CD4-positive, alpha-beta T cell (primary cell): ENCODE results near the gene TAF5L. TPM values are rescaled to one million over a fixed set of nuclear protein-coding genes. Genes with fewer than 3 reads are reported as not detected.
A peak's percentile ranks its signal among the peaks of the same experiment; 100 is the strongest.

ENCODE experiments used
- ATAC-seq: fragments of 200-7000 bp; cut with Tn5 transposase; one replicate; pipeline ENCODE4 v1.10.0; 2022; ENCODE audit warnings: mild to moderate bottlenecking; ENCODE audit not compliant: poor library complexity
- CTCF ChIA-PET: fragments of 350-600 bp; sonication (Branson Sonifier 250); formaldehyde crosslinking; loops from one replicate; lab custom pipeline; 2021; ENCODE audit warnings: antibody characterized with exemption, inconsistent platforms; lab: Charles Lee
- POLR2A ChIA-PET: fragments of 350-600 bp; sonication (Branson Sonifier 250); formaldehyde crosslinking; loops from one replicate; lab custom pipeline; 2021; ENCODE audit warnings: antibody characterized with exemption, inconsistent platforms; lab: Charles Lee
- DNase-seq, 14 experiments: peaks; one replicate each; pipeline ENCODE4 v3.0.0-alpha.2; 2013 to 2020; ENCODE audit warnings: mixed read lengths in 2 of 14
- H3K27ac ChIP-seq, 2 donors: one replicate each; pipeline versions ENCODE4 v1.5.1 to v1.7.0; 2013; ENCODE audit warnings: low read length in 2 of 2, low read depth in 1 of 2, mild to moderate bottlenecking in 1 of 2
- H3K27me3 ChIP-seq, 2 experiments: 1 replicate in 1 of 2; 2 replicates in 1 of 2; pipeline versions ENCODE4 v1.6.1 to v1.7.0; 2013; ENCODE audit warnings: low read length in 2 of 2, control low read depth in 1 of 2, mild to moderate bottlenecking in 1 of 2, moderate library complexity in 1 of 2; ENCODE audit not compliant: insufficient read depth in 2 of 2, control insufficient read depth in 1 of 2
- H3K36me3 ChIP-seq: one replicate; pipeline ENCODE4 v1.6.1; 2013; ENCODE audit warnings: low read length, control low read depth; ENCODE audit not compliant: insufficient read depth
- H3K4me1 ChIP-seq: one replicate; pipeline ENCODE4 v1.6.1; 2013; ENCODE audit warnings: low read length, control low read depth; ENCODE audit not compliant: insufficient read depth
- H3K4me3 ChIP-seq: one replicate; pipeline ENCODE4 v1.5.1; 2013; ENCODE audit warnings: mild to moderate bottlenecking, low read length, moderate library complexity
- H3K9me3 ChIP-seq, 2 experiments: 1 replicate in 1 of 2; 2 replicates in 1 of 2; pipeline versions ENCODE4 v1.6.1 to v1.7.0; 2013; ENCODE audit warnings: low read length in 2 of 2, mild to moderate bottlenecking in 2 of 2, control low read depth in 1 of 2, moderate library complexity in 1 of 2; ENCODE audit not compliant: control insufficient read depth in 1 of 2, insufficient read depth in 1 of 2
- H3K27ac Mint-ChIP-seq: one replicate; pipeline ENCODE4 v1.8.0; 2020; ENCODE audit warnings: mixed read lengths
- H3K27me3 Mint-ChIP-seq: one replicate; pipeline ENCODE4 v1.8.0; 2021; ENCODE audit warnings: mixed read lengths
- H3K36me3 Mint-ChIP-seq: one replicate; pipeline ENCODE4 v1.8.0; 2021; ENCODE audit warnings: low read depth, mixed read lengths
- H3K4me1 Mint-ChIP-seq: one replicate; pipeline ENCODE4 v1.8.0; 2021; ENCODE audit warnings: low read depth, mixed read lengths
- H3K4me3 Mint-ChIP-seq: one replicate; pipeline ENCODE4 v1.8.0; 2020; ENCODE audit warnings: mild to moderate bottlenecking, mixed read lengths
- H3K9me3 Mint-ChIP-seq: one replicate; pipeline ENCODE4 v1.8.0; 2020; ENCODE audit warnings: mixed read lengths
- intact Hi-C, 2 experiments: fragments of 100-400 bp; cut with DNase I in 1 of 2; cut with micrococcal nuclease in 1 of 2; formaldehyde crosslinking; loops; one replicate each; pipeline versions ENCODE4 v1.15.1 to v1.9.0; 2023 to 2025; cut with DNase I, micrococcal nuclease
- polyA plus RNA-seq, 2 donors: library from polyadenylated mRNA; unstranded; fragments of 120-200 nt; gene quantifications; one replicate each; pipeline ENCODE4 v1.2.1, GENCODE V29; 2013
- total RNA-seq, 174 experiments: library from RNA in 2 of 174; stranded (reverse) in 2 of 174; gene quantifications; one replicate each; pipeline ENCODE4 v1.2.3 and lab custom pipeline; 2021 to 2026
- TF ChIP-seq, protein P1 (sequence below): fragments of 200-600 bp; IDR thresholded peaks from one replicate; pipeline ENCODE4 v1.8.0; 2022; ENCODE audit warnings: antibody characterized with exemption, mild to moderate bottlenecking

The TAF5L gene
- total RNA-seq (10 to 100 TPM; 19.5 to 21.9 TPM), total RNA-seq (lab: John Stamatoyannopoulos, UW) (20.4 to 66.5 (median 41.4) reads per million in 172 experiments)
- 15.1 TPM for polyA plus RNA-seq (2013, experiment 1 of 2)
- polyA plus RNA-seq (2013, experiment 2 of 2) = 15.1 TPM

DNA sequence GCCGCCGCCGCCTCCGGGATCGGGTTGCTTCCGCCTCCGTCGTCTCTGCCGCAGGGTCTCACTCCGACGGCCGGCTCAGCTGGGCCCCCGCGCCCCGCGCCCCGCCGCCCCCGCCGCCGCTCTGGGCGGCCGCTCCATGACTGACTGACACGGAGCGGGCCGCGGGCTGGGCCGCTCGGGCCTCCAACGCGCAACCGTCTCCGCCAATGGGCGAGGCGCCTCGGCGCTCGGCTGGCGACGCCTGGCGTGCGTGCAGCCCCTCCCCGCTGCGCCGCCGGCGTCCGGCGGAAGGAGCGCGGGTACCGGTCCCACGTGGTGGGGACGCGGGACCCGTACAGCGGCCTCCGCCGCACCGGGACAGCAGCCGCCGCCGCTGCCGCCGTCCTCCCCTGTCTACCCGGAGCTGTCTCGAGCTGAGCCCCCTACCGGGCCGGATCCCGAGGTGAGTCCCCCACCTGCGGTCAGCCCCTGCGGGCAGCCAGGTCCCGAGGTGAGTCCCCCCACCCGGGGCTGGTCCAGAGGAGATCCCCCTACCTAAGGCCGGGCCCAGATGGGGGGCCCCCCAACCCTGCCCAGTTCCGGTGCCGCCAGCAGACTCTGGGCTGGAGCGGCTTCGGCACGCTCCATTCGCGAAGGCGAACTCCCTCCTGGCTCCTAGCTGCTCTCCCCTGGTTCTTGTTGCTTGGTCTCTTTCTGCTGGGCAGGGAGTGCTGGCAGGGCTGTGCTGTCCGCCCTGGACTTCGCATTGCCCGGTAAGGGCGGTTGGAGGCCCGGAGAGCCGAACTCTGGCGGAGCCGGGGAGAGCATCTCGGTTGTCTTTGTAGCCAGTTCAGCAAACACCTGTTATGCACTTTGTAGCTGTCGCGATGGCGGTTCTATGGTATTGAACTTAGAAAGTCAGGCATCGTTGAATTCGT, at the start of gene TAF5L, which contains the start of gene URB2:
TSS of gene TAF5L (minus strand) at position 208 of the 917 bp plus-strand sequence. CDS start 11,640 bp downstream, outside the sequence.
TSS of gene URB2 (plus strand) at position 333 of the 917 bp plus-strand sequence. CDS start 1,387 bp downstream, outside the sequence.
- DNase-seq (peak; percentile 63 to 94 (median 78)), ATAC-seq (peak; percentile 91)
- Mint-ChIP-seq H3K4me3 (peak within 1 kb of the TSS; percentile 99), H3K27ac (peak within 1 kb of the TSS; percentile 91), H3K9me3 (no peaks in the 10 kb centered on the region), H3K4me1 (peaks cover 62% of the 10 kb centered on the region), H3K27me3 (no peaks in the 10 kb centered on the region), H3K36me3 (peaks cover 18% of the 10 kb centered on the region)
- intact Hi-C loops = loop anchor here (1.0 to 10.0 kb wide), 11 partner anchors 67 to 1901 kb away; partner anchors contain the start of genes GALNT2 (in 2 of the 2), ABCB10 (in 1 of the 2), CCSAP (in 1 of the 2) and COG2 (in 1 of the 2)
- Histone ChIP-seq H3K27ac (peak within 1 kb of the TSS; percentile 67 to 76), H3K36me3 (no peaks in the 10 kb centered on the region), H3K4me1 (peaks cover 26% of the 10 kb centered on the region), H3K27me3 (no peaks in the 10 kb centered on the region), H3K9me3 (no peaks in the 10 kb centered on the region), H3K4me3 (peak within 1 kb of the TSS; percentile 93)
- POLR2A ChIA-PET = interaction anchor here (0.7 to 8.3 kb wide), 5 partner anchors 68 to 441 kb away, joined by 3 to 85 read pairs (median 3); partner anchors contain the start of genes ABCB10, CCSAP, GALNT2 and NUP133
- CTCF ChIA-PET = interaction anchor here (1.5 to 4.9 kb wide), 2 partner anchors 35 to 67 kb away, joined by 3 to 29 read pairs; partner anchors contain the start of gene ABCB10
- TF ChIP-seq, protein P1, sequence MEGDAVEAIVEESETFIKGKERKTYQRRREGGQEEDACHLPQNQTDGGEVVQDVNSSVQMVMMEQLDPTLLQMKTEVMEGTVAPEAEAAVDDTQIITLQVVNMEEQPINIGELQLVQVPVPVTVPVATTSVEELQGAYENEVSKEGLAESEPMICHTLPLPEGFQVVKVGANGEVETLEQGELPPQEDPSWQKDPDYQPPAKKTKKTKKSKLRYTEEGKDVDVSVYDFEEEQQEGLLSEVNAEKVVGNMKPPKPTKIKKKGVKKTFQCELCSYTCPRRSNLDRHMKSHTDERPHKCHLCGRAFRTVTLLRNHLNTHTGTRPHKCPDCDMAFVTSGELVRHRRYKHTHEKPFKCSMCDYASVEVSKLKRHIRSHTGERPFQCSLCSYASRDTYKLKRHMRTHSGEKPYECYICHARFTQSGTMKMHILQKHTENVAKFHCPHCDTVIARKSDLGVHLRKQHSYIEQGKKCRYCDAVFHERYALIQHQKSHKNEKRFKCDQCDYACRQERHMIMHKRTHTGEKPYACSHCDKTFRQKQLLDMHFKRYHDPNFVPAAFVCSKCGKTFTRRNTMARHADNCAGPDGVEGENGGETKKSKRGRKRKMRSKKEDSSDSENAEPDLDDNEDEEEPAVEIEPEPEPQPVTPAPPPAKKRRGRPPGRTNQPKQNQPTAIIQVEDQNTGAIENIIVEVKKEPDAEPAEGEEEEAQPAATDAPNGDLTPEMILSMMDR = no peak

DNA sequence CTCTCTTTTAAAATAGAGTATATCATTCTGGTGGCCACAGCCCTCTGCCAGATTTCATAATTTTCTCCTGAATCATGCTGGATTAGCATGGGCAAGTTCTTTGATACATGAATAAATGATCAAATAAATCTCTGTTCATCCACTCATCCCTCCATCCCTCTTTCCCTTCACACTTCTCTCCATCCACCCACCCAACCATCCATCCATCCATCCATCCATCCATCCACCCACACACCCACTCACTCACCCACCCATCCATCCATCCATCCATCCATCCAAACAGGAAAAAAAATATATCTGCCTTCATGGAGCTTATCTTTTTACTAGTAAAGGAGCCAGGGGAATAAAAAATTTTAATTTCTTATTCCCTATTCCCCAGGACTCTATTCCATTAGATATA, 49.5 kb upstream of the TAF5L start:
- ATAC-seq = no peak
- H3K27me3 Mint-ChIP-seq = no peaks in the 10 kb centered on the region
- H3K4me3 Mint-ChIP-seq = no peak overlapping the region
- Histone ChIP-seq H3K27me3 (no peaks in the 10 kb centered on the region), H3K4me1 (peaks cover 5% of the 10 kb centered on the region), H3K27ac (no peak overlapping the region), H3K36me3 (no peaks in the 10 kb centered on the region), H3K9me3 (no peaks in the 10 kb centered on the region), H3K4me3 (no peak overlapping the region)
- H3K27ac Mint-ChIP-seq = no peak overlapping the region
- peaks cover 21% of the 10 kb centered on the region for H3K4me1 Mint-ChIP-seq
- TF ChIP-seq, protein P1 = no peak
- no peak for DNase-seq
- CTCF ChIA-PET = interaction anchor here (0.7 kb wide), 1 partner anchor 95 kb away, joined by 3 read pairs; no protein-coding TSS in a partner anchor
- intact Hi-C loops = no loop called here
- H3K9me3 Mint-ChIP-seq = no peaks in the 10 kb centered on the region
- POLR2A ChIA-PET = no interaction called here
- no peaks in the 10 kb centered on the region for H3K36me3 Mint-ChIP-seq

DNA sequence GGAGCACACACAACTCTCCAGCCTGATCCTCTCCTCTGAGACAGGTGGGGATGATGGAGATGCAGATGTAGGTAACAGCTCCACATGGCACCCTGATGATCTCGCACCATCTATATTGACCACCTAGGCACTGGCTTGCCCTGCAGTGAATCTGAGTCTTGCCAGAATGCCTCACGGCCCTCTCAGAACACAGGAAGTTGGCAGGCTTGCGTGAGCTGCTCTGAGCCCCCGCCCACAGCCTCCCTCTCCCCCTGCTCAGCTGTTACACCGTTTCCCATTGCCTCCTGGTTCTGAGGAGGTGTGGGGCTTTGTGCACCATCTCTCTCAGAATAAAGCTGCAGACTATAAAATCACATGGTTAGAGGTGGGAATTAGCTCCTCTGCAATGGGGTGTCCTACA, 48.1 kb upstream of the TAF5L start:
- peak; percentile 57 for ATAC-seq
- Histone ChIP-seq H3K9me3 (no peaks in the 10 kb centered on the region), H3K36me3 (no peaks in the 10 kb centered on the region), H3K4me1 (peaks cover 5% of the 10 kb centered on the region), H3K27ac (no peak overlapping the region), H3K27me3 (no peaks in the 10 kb centered on the region), H3K4me3 (no peak overlapping the region)
- ChIA-PET POLR2A (interaction anchor here (0.6 kb wide), 2 partner anchors 20 to 40 kb away, joined by 3 to 6 read pairs; no protein-coding TSS in a partner anchor), CTCF (no interaction called here)
- TF ChIP-seq, protein P1 = no peak
- H3K4me1 Mint-ChIP-seq = peaks cover 21% of the 10 kb centered on the region
- no peaks in the 10 kb centered on the region for H3K36me3 Mint-ChIP-seq
- DNase-seq = peak in 3 of 14 experiments; percentile 3 to 22 (median 5)
- no peak overlapping the region for H3K27ac Mint-ChIP-seq
- H3K9me3 Mint-ChIP-seq = no peaks in the 10 kb centered on the region
- intact Hi-C loops = no loop called here
- H3K4me3 Mint-ChIP-seq = no peak overlapping the region
- no peaks in the 10 kb centered on the region for H3K27me3 Mint-ChIP-seq
